Neural crest cell (in vitro differentiated cells): Measurements from ENCODE around the gene PCBP3. TPM values are rescaled to one million over a fixed set of nuclear protein-coding genes. Genes with fewer than 3 reads are reported as not detected.

Source experiments
- DNase-seq: peaks from one replicate; pipeline ENCODE4 v3.0.0; 2021; ENCODE audit warnings: low read depth, mixed read lengths, low spot score
- H3K27ac Mint-ChIP-seq: one replicate; pipeline ENCODE4 v1.8.0; 2021; ENCODE audit warnings: mild to moderate bottlenecking, mixed read lengths; ENCODE audit not compliant: unreplicated experiment
- H3K27me3 Mint-ChIP-seq: 2 replicates; pipeline ENCODE4 v1.8.0; 2021; ENCODE audit warnings: low read depth, mild to moderate bottlenecking, mixed read lengths
- H3K36me3 Mint-ChIP-seq: 2 replicates; pipeline ENCODE4 v1.8.0; 2021; ENCODE audit warnings: low read depth, mild to moderate bottlenecking, mixed read lengths
- H3K4me1 Mint-ChIP-seq: 2 replicates; pipeline ENCODE4 v1.8.0; 2021; ENCODE audit warnings: mixed read lengths
- H3K4me3 Mint-ChIP-seq: one replicate; pipeline ENCODE4 v1.8.0; 2021; ENCODE audit warnings: mild to moderate bottlenecking, mixed read lengths
- H3K9me3 Mint-ChIP-seq: 2 replicates; pipeline ENCODE4 v1.8.0; 2021; ENCODE audit warnings: mixed read lengths
- total RNA-seq: library from RNA; stranded (reverse); gene quantifications from 2 replicates; pipeline ENCODE4 v1.2.1, GENCODE V29; 2021
- TF ChIP-seq, protein P1 (sequence below): fragments of 200-600 bp; sonication (generic); conservative IDR thresholded peaks from 2 replicates; pipeline ENCODE4 v1.5.0; 2021; ENCODE audit warnings: antibody characterized with exemption, mild to moderate bottlenecking

Gene PCBP3
- total RNA-seq, 1 donor from 2014 or later = 5.1 TPM

DNA sequence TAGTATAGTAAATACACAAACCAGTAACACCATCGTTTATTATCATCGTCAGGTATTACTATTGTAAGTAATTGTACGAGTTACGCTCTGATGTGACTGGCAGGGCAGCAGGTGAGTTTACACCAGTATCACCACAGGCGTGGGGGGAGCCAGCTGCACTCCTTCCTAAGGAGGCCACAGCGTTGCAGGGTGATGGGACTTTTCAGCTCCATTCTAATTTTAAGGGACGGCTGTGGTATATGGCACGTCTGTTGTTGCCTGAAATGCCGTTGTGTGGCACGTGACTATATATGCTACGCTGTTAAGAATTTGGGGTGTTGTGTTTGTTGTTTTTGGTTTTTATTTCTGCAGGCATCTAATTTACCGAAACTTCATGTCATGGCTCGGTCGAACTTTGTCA lies 173.3 kb downstream of the PCBP3 start:
- H3K9me3 Mint-ChIP-seq = no peaks in the 10 kb centered on the region
- TF ChIP-seq, protein P1, sequence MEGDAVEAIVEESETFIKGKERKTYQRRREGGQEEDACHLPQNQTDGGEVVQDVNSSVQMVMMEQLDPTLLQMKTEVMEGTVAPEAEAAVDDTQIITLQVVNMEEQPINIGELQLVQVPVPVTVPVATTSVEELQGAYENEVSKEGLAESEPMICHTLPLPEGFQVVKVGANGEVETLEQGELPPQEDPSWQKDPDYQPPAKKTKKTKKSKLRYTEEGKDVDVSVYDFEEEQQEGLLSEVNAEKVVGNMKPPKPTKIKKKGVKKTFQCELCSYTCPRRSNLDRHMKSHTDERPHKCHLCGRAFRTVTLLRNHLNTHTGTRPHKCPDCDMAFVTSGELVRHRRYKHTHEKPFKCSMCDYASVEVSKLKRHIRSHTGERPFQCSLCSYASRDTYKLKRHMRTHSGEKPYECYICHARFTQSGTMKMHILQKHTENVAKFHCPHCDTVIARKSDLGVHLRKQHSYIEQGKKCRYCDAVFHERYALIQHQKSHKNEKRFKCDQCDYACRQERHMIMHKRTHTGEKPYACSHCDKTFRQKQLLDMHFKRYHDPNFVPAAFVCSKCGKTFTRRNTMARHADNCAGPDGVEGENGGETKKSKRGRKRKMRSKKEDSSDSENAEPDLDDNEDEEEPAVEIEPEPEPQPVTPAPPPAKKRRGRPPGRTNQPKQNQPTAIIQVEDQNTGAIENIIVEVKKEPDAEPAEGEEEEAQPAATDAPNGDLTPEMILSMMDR = no peak
- peaks cover 5% of the 10 kb centered on the region for H3K27me3 Mint-ChIP-seq
- no peaks in the 10 kb centered on the region for H3K36me3 Mint-ChIP-seq
- H3K27ac Mint-ChIP-seq = no peak overlapping the region
- DNase-seq = no peak
- H3K4me3 Mint-ChIP-seq = no peak overlapping the region
- H3K4me1 Mint-ChIP-seq = peaks cover 18% of the 10 kb centered on the region

DNA sequence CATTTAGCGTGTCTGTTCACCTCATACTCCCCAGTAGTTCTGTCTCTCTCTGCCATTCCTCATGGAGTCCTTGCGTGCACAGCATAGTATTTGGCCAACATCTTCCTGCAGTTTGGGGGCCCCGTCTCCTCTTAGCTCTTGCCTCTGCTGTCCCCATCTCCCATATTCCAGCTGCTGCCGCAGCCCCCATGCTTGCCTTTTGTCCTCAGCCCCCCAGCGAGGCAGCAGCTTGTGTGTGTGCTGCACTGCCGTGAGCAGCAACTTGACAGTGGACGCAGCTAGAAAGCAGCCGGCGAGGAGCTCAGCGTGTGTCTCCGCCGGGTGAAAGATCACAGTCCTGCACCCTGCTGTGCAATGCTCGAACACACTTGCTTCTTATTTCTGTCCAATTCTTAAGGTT lies 173.8 kb downstream of the PCBP3 start:
- TF ChIP-seq, protein P1 = no peak
- Mint-ChIP-seq H3K4me1 (peaks cover 18% of the 10 kb centered on the region), H3K9me3 (no peaks in the 10 kb centered on the region), H3K36me3 (no peaks in the 10 kb centered on the region), H3K27ac (no peak overlapping the region), H3K4me3 (no peak overlapping the region), H3K27me3 (peaks cover 5% of the 10 kb centered on the region)
- no peak for DNase-seq

DNA sequence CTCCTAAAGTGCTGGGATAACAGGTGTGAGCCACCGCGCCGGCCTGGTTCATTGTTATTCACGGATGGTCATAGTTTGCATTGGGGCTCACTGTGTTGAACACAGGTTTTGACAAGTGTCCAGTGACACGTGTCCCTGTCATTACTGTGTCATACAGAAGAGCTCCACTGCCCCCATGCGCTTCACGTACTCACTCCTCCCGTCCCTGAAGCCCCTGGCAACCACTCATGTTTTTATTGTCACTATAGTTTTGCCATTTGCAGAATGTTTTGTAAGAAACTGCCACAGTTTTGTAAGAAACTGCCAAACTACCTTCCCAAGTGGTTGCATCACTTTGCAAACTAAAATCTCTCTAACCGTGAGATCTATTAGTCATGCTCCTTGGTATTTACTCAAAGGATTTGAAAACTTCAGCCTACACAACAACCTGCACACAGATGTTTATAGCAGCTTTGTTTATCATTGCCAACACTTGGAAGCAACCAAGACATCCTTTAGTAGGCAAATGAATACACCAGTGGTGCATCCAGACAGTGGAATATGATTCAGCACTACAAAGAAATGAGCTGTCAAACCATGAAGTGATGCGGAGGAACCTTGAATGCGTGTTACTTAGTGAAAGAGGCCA lies 174.9 kb downstream of the PCBP3 start:
- Mint-ChIP-seq H3K9me3 (no peaks in the 10 kb centered on the region), H3K27ac (no peak overlapping the region), H3K4me1 (peaks cover 18% of the 10 kb centered on the region), H3K36me3 (no peaks in the 10 kb centered on the region), H3K4me3 (no peak overlapping the region), H3K27me3 (peaks cover 5% of the 10 kb centered on the region)
- TF ChIP-seq, protein P1 = no peak
- no peak for DNase-seq

DNA sequence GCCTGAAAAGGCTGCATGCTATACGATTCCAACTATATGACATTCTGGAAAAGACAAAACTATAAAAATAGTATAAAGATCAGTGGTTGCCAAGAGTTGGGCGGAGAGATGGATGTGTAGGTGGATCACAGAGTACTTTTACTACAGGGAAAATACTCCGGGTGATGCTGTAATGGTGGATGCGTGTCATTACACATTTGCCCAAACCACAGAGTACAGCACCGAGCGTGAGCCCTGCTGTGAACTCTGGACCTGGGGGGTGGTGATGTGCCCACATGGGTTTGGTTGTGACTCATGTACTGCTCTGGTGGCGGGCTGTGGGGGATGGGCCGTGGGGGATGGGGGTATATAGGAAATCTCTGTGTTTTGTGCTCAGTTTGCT lies 175.4 kb downstream of the PCBP3 start:
- no peaks in the 10 kb centered on the region for H3K36me3 Mint-ChIP-seq
- H3K4me3 Mint-ChIP-seq = no peak overlapping the region
- no peak overlapping the region for H3K27ac Mint-ChIP-seq
- peaks cover 5% of the 10 kb centered on the region for H3K27me3 Mint-ChIP-seq
- DNase-seq = no peak
- H3K4me1 Mint-ChIP-seq = peaks cover 18% of the 10 kb centered on the region
- H3K9me3 Mint-ChIP-seq = no peaks in the 10 kb centered on the region
- TF ChIP-seq, protein P1 = no peak

GRCh38 chr21:45819478-45820170 lies 176.1 kb downstream of the PCBP3 start:
- H3K27ac Mint-ChIP-seq = no peak overlapping the region
- H3K4me1 Mint-ChIP-seq = peaks cover 18% of the 10 kb centered on the region
- DNase-seq = no peak
- H3K36me3 Mint-ChIP-seq = no peaks in the 10 kb centered on the region
- H3K27me3 Mint-ChIP-seq = peaks cover 8% of the 10 kb centered on the region
- TF ChIP-seq, protein P1 = no peak
- H3K4me3 Mint-ChIP-seq = no peak overlapping the region
- no peaks in the 10 kb centered on the region for H3K9me3 Mint-ChIP-seq
